HAP-1 (cell line): Measurements from ENCODE around the gene DAB2IP.
"Not testable (repeated sequence)": the region's sequence is repeated elsewhere in the genome, so short reads cannot be mapped to it uniquely, and the experiment has no call there.

Experiments used
- DNase-seq, 2 experiments: peaks; one replicate each; pipeline ENCODE4 v3.0.0-alpha.2; 2016 to 2020; ENCODE audit warnings: low spot score in 2 of 2
- H3K27me3 ChIP-seq: fragments of 250-450 bp; sonication (Bioruptor Pico); 2 replicates; pipeline ENCODE4 v1.5.1; 2020; ENCODE audit warnings: low read depth, mild to moderate bottlenecking, moderate library complexity
- H3K36me3 ChIP-seq: fragments of 250-450 bp; sonication (Bioruptor Pico); replicated peaks from 2 replicates; pipeline ENCODE4 v1.5.1; 2020; ENCODE audit warnings: mild to moderate bottlenecking
- H3K4me1 ChIP-seq: fragments of 250-450 bp; sonication (Bioruptor Pico); 2 replicates; pipeline ENCODE4 v1.5.1; 2020; ENCODE audit warnings: mild to moderate bottlenecking
- H3K4me3 ChIP-seq: fragments of 250-450 bp; sonication (Bioruptor Pico); 2 replicates; pipeline ENCODE4 v1.5.1; 2020; ENCODE audit warnings: mild to moderate bottlenecking, moderate library complexity
- H3K9me3 ChIP-seq: fragments of 250-450 bp; sonication (Bioruptor Pico); 2 replicates; pipeline ENCODE4 v1.5.1; 2020; ENCODE audit warnings: mild to moderate bottlenecking, moderate library complexity
- in situ Hi-C: fragments of 300-500 bp; cut with MboI; formaldehyde crosslinking; loops from 3 replicates; pipeline ENCODE4 v1.14.3; 2020; ENCODE audit warnings: low sequenced_read_pairs, inconsistent platforms, mixed read lengths

Gene DAB2IP

DNA sequence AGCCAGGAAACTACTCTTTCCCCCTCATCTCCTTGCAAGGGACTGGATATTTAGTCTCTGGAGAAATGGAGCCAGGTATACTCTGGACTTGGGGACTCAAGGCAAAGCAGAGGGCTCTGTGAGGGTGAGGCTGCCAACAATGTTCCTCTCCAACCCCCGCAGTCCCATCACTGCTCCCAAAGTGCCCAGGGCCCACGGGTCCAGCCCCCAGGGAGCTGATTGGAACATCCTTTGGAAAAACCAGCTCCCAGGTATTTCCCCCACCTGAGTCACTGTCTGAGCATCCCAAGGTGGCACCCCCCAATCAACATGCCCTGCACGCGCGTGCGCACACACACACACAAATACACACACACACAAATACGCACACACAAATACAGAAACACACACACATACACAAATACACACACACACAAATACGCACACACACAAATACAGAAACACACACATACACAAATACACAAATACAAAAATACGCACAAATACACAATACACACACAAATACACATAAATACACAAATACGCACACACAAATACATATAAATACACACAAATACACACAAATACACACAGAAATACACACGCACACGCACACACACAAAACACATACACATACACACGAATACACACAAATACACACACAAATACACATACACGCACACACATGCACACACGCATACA lies 137.4 kb downstream of the DAB2IP start:
- DNase-seq: no peak
- no peaks in the 10 kb centered on the region for H3K4me1 ChIP-seq
- no peaks in the 10 kb centered on the region for H3K9me3 ChIP-seq
- in situ Hi-C loops: no loop called here
- H3K4me3 ChIP-seq: no peak overlapping the region
- no peaks in the 10 kb centered on the region for H3K36me3 ChIP-seq
- no peaks in the 10 kb centered on the region for H3K27me3 ChIP-seq

DNA sequence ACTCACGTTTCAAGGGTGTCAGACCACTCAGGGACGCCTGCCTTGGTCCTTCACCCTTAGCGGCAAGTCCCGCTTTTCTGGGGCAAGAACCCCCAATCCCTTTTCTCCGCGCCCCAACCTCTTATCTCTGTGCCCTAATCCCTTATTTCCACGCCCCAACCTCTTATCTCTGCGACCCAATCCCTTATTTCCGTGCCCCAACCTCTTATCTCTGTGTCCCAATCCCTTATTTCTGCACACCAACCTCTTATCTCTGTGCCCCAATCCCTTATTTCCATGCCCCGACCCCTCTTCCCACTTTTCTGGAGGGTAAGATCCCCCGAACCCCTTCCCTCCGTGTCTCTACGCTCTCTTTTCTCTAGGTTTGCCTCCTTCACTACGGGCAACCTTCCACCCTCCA lies 139.4 kb downstream of the DAB2IP start:
- Histone ChIP-seq H3K27me3 (no peaks in the 10 kb centered on the region), H3K9me3 (no peaks in the 10 kb centered on the region), H3K36me3 (no peaks in the 10 kb centered on the region), H3K4me3 (no peak overlapping the region), H3K4me1 (no peaks in the 10 kb centered on the region)
- DNase-seq: no peak
- in situ Hi-C loops: no loop called here

DNA sequence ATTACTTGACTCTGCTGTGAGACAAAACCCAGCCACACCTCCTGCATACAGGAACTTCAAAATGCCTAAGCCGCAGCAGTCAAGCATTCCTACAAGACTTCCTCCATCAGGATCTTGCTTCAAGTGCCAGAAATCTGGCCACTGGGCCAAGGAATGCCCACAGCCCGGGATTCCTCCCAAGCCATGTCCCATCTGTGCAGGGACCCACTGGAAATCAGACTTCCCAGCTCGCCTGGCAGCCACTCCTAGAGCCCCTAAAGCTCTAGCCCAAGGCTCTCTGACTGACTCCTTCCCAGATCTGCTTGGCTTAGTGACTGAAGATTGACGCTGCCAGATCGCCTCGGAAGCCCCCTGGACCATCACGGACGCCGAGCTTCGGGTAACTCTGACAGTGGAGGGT lies 141.0 kb downstream of the DAB2IP start:
- H3K4me3 ChIP-seq, H3K9me3 ChIP-seq, H3K4me1 ChIP-seq, H3K36me3 ChIP-seq, H3K27me3 ChIP-seq, DNase-seq, in situ Hi-C loops: not testable (repeated sequence)

DNA sequence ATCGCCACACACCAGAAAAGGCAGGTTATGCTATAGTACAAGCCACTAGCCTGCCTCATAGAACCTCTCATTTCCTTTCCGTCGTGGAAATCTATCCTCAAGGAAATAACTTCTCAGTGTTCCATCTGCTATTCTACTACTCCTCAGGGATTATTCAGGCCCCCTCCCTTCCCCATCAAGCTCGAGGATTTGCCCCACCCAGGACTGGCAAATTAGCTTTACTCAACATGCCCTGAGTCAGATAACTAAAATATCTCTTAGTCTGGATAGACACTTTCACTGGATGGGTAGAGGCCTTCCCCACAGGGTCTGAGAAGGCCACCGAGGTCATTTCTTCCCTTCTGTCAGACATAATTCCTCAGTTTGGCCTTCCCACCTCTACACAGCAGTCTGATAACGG lies 142.9 kb downstream of the DAB2IP start:
- H3K36me3 ChIP-seq, in situ Hi-C loops: not testable (repeated sequence)

DNA sequence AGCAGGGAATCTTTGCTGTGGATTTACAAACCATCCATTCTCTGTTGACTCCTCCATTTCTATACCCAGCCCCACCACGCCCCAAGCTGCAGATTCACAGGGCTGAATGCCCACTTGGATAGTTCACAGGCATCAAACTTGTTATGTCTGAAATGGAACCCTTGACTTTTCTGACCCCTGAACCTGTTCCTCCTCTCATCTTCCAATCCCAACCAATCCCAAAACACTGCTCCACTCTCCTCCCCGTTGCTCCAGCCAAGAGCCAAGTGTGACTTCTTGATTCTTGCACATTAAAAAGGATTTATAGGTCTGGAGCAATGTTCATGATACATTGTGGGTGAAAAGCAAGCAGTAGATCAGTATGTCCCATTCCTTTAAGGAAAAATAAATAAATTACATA lies 145.6 kb downstream of the DAB2IP start:
- no peaks in the 10 kb centered on the region for H3K36me3 ChIP-seq
- in situ Hi-C loops: no loop called here
- H3K4me1 ChIP-seq: no peaks in the 10 kb centered on the region
- no peak for DNase-seq
- H3K4me3 ChIP-seq: no peak overlapping the region
- no peaks in the 10 kb centered on the region for H3K9me3 ChIP-seq
- H3K27me3 ChIP-seq: no peaks in the 10 kb centered on the region

More for the DNA sequence above, 142.9 kb downstream of the DAB2IP start:
- not testable (repeated sequence) for H3K4me3 ChIP-seq, H3K4me1 ChIP-seq, DNase-seq, H3K27me3 ChIP-seq, H3K9me3 ChIP-seq

DNA sequence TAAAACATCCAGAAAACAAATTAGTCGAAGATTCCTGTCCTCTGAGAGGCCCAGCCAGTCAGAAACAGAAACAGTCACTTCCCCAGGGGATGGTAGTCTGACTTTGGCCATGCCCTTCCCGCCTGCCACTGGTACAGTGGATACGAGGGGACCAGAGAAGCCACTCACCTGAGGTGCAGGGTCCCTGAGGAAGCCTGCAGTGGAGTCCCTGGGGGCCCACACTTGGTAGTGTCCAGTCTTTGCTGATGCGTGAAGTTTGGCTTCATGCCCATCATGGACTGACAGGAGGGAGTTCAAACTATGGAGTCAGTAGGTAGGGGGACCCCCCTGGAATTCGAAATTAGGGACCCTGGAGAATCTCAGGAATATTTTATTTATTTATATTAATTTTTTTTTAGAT lies 147.5 kb downstream of the DAB2IP start:
- Histone ChIP-seq H3K36me3 (no peaks in the 10 kb centered on the region), H3K27me3 (peaks cover 3% of the 10 kb centered on the region; the same call in 1 of the 2 replicates), H3K9me3 (no peaks in the 10 kb centered on the region), H3K4me3 (no peak overlapping the region), H3K4me1 (no peaks in the 10 kb centered on the region)
- in situ Hi-C loops: no loop called here
- DNase-seq: no peak

DNA sequence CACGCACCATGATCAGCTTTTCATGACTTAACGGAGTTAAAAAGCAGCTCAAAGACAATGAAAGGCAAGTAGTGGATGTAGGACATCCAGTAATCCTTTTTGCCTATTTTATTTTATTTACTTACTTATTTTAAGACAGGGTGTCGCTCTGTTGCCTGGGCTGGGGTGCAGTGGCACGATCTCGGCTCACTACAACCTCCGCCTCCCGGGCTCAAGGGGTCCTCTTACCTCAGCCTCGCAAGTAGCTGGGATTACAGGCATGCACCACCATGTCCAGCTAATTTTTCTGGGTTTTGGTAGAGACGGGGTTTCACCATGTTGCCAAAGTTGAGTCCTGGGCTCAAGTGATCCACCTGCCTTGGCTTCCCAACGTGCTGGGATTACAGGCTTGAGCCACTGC lies 148.9 kb downstream of the DAB2IP start:
- DNase-seq: no peak
- Histone ChIP-seq H3K4me3 (no peak overlapping the region), H3K9me3 (no peaks in the 10 kb centered on the region; the same call in 1 of the 2 replicates), H3K36me3 (no peaks in the 10 kb centered on the region), H3K4me1 (no peaks in the 10 kb centered on the region), H3K27me3 (peaks cover 3% of the 10 kb centered on the region; the same call in 1 of the 2 replicates)
- in situ Hi-C loops: no loop called here

DNA sequence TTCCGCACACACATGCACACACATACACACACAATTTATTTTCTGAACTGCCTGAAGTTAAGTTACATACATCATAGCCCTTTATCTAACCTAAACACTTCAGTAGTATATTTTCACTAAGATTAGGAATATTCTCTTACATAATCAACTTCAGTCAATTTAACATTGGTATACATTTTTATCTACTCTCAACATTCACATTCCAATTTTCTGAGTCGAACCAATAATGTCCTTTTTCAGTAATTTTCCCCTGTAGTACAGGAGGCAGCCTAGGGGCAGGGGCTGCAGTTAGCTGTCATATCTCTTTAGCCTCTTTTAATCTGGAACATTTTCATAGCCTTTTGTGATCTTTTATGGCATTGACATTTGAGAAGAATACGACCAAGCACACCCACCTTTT lies 150.1 kb downstream of the DAB2IP start:
- peaks cover 3% of the 10 kb centered on the region; the same call in 1 of the 2 replicates for H3K27me3 ChIP-seq
- DNase-seq: no peak
- no peaks in the 10 kb centered on the region for H3K4me1 ChIP-seq
- no peaks in the 10 kb centered on the region; the same call in 1 of the 2 replicates for H3K9me3 ChIP-seq
- no peak overlapping the region for H3K4me3 ChIP-seq
- in situ Hi-C loops: no loop called here
- H3K36me3 ChIP-seq: no peaks in the 10 kb centered on the region

DNA sequence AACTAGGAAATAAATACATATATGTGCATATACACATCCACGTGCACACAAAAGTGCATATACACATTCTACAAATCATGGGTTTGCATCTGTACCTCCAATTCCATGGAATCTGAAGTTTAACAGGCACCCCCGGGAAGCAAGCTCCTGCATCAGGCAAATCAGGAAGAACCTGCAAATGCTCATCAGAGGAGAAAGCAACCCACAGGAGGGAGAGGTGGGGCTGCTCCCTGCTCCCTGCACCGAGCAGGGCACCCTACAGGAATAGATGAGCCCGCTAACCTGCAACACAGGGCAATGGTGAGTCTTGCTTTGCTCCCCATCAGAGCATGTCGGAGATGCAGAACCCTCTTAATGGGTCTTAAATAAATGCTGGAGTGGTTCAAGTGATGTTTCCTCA lies 151.3 kb downstream of the DAB2IP start:
- no peaks in the 10 kb centered on the region for H3K36me3 ChIP-seq
- H3K4me1 ChIP-seq: no peaks in the 10 kb centered on the region
- peaks cover 3% of the 10 kb centered on the region; the same call in 1 of the 2 replicates for H3K27me3 ChIP-seq
- no peaks in the 10 kb centered on the region; the same call in 1 of the 2 replicates for H3K9me3 ChIP-seq
- H3K4me3 ChIP-seq: no peak overlapping the region
- DNase-seq: no peak
- in situ Hi-C loops: no loop called here

DNA sequence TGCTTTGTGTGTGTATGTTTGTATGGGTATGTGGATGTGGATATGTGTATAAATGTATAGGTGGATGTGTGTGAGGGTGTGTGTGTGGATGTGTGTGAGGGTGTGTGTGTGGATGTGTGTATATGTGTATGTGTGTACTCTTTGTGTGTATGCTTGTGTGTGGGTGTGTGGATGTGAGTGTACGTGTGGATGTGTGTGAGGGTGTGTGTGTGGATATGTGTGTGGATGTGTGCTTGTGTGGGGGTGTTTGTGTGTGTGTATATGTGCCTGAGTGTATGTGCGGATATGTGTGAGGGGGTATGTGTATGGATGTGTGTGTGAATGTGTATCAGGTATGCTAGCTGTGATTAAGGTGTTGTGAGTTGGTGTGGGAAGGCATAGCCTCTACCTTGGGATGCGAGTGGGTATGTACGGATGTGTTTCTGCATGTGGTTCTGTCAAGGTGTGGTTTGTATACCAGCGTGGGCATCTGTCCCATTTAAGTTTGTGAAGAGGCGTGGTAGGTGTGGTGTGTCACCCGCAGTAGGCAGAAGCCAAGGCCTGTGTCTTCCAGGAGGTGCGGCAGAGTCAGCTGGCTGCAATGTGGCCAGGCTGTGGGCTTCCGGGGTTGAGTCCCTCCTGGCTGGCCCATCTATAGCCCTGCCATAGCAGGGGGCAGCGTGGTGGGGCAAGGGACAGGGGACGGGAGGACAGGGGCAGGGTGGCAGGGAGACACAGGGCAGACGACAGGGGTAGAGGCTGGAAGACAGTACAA lies 155.8 kb downstream of the DAB2IP start:
- DNase-seq: no peak
- Histone ChIP-seq H3K36me3 (no peaks in the 10 kb centered on the region), H3K4me1 (no peaks in the 10 kb centered on the region), H3K9me3 (no peaks in the 10 kb centered on the region; the same call in 1 of the 2 replicates), H3K27me3 (peaks cover 3% of the 10 kb centered on the region; the same call in 1 of the 2 replicates), H3K4me3 (no peak overlapping the region)
- in situ Hi-C loops: no loop called here

DNA sequence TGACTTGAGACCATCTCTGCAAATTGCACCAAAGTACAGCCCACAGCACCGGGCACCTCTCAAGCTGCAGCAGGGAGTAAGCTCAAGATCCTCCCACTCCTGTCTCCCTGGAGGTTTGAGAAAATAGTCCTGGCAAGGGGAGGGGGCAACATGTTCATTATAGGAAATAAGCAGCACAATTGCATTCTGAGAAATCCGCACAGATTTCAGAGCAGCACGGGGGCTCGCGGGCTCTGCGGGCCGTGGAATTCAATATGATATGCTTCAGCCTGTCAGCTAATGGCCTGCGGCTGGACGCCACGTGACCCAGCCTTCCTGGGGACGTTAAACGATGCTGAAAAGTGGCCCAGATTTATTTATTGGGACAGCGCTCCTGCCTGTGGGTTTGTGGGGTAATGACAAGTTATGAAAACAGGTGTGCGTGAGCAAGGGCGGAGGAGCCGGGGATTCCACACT lies 156.4 kb downstream of the DAB2IP start:
- no peak overlapping the region for H3K4me3 ChIP-seq
- peaks cover 2% of the 10 kb centered on the region; the same call in 1 of the 2 replicates for H3K27me3 ChIP-seq
- in situ Hi-C loops: no loop called here
- no peaks in the 10 kb centered on the region for H3K36me3 ChIP-seq
- H3K9me3 ChIP-seq: no peaks in the 10 kb centered on the region; the same call in 1 of the 2 replicates
- DNase-seq: no peak
- H3K4me1 ChIP-seq: no peaks in the 10 kb centered on the region

DNA sequence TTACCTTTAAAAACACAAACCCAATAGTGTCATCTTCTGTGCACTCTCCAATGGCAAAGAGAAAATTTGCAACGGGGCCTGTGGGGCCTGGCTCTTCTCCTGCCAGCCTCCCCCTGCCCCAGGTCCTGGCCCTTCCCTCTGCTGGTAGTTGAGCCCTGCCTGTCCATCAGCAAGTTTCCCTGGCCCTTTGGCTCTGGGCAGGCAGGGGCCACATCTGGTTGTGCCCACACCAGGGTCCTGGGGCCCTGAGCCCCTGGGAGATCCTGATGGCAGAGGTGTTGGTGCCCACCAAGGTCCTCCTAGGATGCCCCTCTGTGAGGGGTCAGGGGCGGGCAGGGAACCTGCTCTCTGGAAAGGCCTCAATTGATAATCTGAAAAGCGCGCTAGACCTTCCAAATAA lies 157.3 kb downstream of the DAB2IP start:
- H3K4me1 ChIP-seq: no peaks in the 10 kb centered on the region
- H3K4me3 ChIP-seq: no peak overlapping the region
- H3K36me3 ChIP-seq: no peaks in the 10 kb centered on the region
- DNase-seq: no peak
- no peaks in the 10 kb centered on the region; the same call in 1 of the 2 replicates for H3K9me3 ChIP-seq
- in situ Hi-C loops: no loop called here
- no peaks in the 10 kb centered on the region for H3K27me3 ChIP-seq

DNA sequence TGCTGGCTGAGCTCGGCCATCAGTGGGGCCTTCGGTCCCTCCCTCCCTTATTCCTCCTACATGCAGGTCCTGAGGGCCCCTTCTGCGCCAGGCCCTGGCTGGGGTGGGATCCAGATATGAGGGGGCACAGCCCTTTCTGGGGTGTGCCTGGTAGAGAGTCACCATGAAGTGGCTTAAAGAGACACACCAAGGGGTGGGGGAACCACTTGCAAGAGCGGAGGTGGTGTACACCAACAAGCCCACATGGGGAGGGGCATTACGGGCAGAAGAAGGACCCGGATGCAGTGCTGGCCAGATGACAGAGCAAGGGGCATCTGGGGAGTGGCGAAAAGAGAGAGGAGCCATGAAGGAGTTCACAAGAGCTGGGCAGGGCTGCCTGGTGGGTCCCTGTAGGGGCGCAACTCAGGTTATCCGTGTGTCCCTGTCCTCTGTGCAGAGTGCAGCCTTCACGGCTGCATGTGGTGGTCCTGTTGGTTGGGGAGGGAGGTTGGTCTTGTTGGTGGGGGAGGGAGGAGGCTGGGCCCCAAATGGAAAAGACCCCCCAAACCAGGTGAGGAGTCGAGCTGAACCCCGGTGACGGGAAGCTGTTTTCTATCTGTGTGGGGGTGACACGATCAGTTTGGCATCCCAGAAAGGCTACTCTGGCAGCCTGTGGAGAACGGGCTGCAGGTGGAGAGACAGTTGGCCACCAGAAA lies 158.1 kb downstream of the DAB2IP start:
- Histone ChIP-seq H3K4me3 (no peak overlapping the region), H3K27me3 (no peaks in the 10 kb centered on the region), H3K4me1 (no peaks in the 10 kb centered on the region), H3K36me3 (no peaks in the 10 kb centered on the region), H3K9me3 (no peaks in the 10 kb centered on the region; the same call in 1 of the 2 replicates)
- in situ Hi-C loops: no loop called here
- no peak for DNase-seq

DNA sequence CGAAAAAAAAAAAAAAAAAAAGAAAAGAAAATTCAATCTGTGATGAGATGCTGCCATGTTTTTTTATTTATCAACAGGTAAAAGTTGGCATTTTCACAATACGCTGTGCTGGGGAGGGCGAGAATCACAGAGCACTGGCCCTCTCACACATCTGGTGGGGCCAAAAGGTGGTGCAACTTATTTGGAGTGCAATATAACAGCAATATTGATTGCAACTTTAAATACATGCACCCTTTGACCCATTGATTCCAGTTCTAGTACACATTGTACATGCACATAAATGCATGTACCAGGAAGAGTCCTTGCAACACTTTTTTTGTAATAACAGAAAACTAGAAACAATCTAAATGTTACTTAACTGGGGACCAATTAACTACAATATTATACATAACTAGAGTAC lies 159.1 kb downstream of the DAB2IP start:
- no peak overlapping the region for H3K4me3 ChIP-seq
- DNase-seq: no peak
- no peaks in the 10 kb centered on the region for H3K27me3 ChIP-seq
- H3K36me3 ChIP-seq: no peaks in the 10 kb centered on the region
- in situ Hi-C loops: no loop called here
- H3K9me3 ChIP-seq: no peaks in the 10 kb centered on the region; the same call in 1 of the 2 replicates
- H3K4me1 ChIP-seq: peaks cover 8% of the 10 kb centered on the region
